ENCODE results near the gene ENG. TPM values are rescaled to one million over a fixed set of nuclear protein-coding genes. Genes with fewer than 3 reads are reported as not detected.

Gene ENG
- total and polyA plus RNA-seq, 2 of the 8 experiments (the other 6 are each of a cell fraction or from before 2014, with no cell fraction given): 1.8 to 4.4 TPM

GRCh38 chr9:127890053-127890452 is 35.6 kb upstream of the ENG start:
- H3K4me2 ChIP-seq (ENCODE audit: insufficient read depth in 1 of 2, low read depth in 2 of 2, low read length in 2 of 2): no peak overlapping the region
- no peak overlapping the region for H2BK120ac ChIP-seq (replicated peaks; ENCODE audit: low read depth, low read length)
- H2BK5ac ChIP-seq (ENCODE audit: low read depth, low read length): no peak overlapping the region
- FAIRE-seq (no peak), DNase-seq (ENCODE audit: low read depth in 1 of 2, low spot score in 2 of 2) (no peak)
- H4K8ac ChIP-seq (ENCODE audit: extremely low read depth, insufficient read depth, low read length): peak overlapping the region; percentile 16; the same call in 1 of the 2 replicates
- H3K79me2 ChIP-seq (ENCODE audit: control insufficient read depth in 1 of 2, insufficient read depth in 2 of 2, low read length in 2 of 2): no peaks in the 10 kb centered on the region
- no peak overlapping the region for H3K9ac ChIP-seq (replicated peaks in 1 of 4; ENCODE audit: extremely low read depth in 1 of 4, low read depth in 3 of 4, low read length in 3 of 4)
- H3K4ac ChIP-seq (replicated peaks; ENCODE audit: insufficient read length, low read depth, low read length): no peak overlapping the region
- H3K14ac ChIP-seq (ENCODE audit: insufficient read length): no peak overlapping the region
- H3K27ac ChIP-seq (ENCODE audit: low read depth, low read length): no peak overlapping the region
- H3K4me3 ChIP-seq (ENCODE audit: extremely low read depth in 1 of 4, insufficient read depth in 2 of 4, low read depth in 3 of 4, low read length in 4 of 4): no peak overlapping the region
- no peaks in the 10 kb centered on the region for H3K27me3 ChIP-seq (replicated peaks in 1 of 4; ENCODE audit: control insufficient read depth in 3 of 4, extremely low read depth in 1 of 4, insufficient read depth in 3 of 4, low read length in 3 of 4)
- POLR2A ChIA-PET (ENCODE audit: partially characterized antibody): interaction anchor here (0.6 to 2.3 kb wide), 6 partner anchors 8 to 31 kb away, joined by 3 to 8 read pairs (median 4); no protein-coding TSS in a partner anchor
- H4K91ac ChIP-seq (replicated peaks; ENCODE audit: insufficient read length, low read length): no peak overlapping the region
- H3K23ac ChIP-seq (ENCODE audit: insufficient read length): no peak overlapping the region
- no peak overlapping the region for H2BK12ac ChIP-seq (ENCODE audit: low read depth, low read length)
- no peaks in the 10 kb centered on the region for H3K4me1 ChIP-seq (replicated peaks in 1 of 4; ENCODE audit: control insufficient read depth in 3 of 4, insufficient read depth in 4 of 4, low read length in 3 of 4)
- H4K5ac ChIP-seq (ENCODE audit: insufficient read length, low read depth, low read length): no peak overlapping the region
- H2AK5ac ChIP-seq (ENCODE audit: low read depth, low read length): no peak overlapping the region
- no peak overlapping the region for H2BK20ac ChIP-seq (ENCODE audit: low read length)
- H2BK15ac ChIP-seq (ENCODE audit: low read length): no peak overlapping the region
- H3K56ac ChIP-seq (replicated peaks; ENCODE audit: insufficient read length, low read depth, low read length): no peak overlapping the region
- WGBS, 2 experiments (ENCODE audit: extremely low coverage in 1 of 2, insufficient coverage in 1 of 2, insufficient read length in 1 of 2, insufficient replicate concordance in 2 of 2, low coverage in 1 of 2, low lambda C conversion rate in 2 of 2, missing lambda C conversion rate in 1 of 2): 96% methylated on average over 3 of the region's 3 CpGs; no CpG with 5 or more reads in 1 of the 2 experiments
- H3K9me3 ChIP-seq (ENCODE audit: insufficient read depth in 2 of 2, low read depth in 1 of 2, low read length in 1 of 2): no peaks in the 10 kb centered on the region
- CTCF ChIA-PET (ENCODE audit: partially characterized antibody): interaction anchor here (0.6 to 2.1 kb wide), 11 partner anchors 9 to 656 kb away, joined by 3 to 15 read pairs (median 5); partner anchors contain the start of genes ST6GALNAC4 and ST6GALNAC6
- H3K79me1 ChIP-seq (ENCODE audit: low read depth, low read length): 0 out of 2 replicates have a peak, but pooled peaks cover 3% of the 10 kb centered on the region
- H4K20me1 ChIP-seq (replicated peaks in 1 of 2; ENCODE audit: control insufficient read depth in 1 of 2, insufficient read depth in 2 of 2, low read length in 2 of 2): peaks cover 0 to 6% of the 10 kb centered on the region in 2 experiments
- no peaks in the 10 kb centered on the region for H3K23me2 ChIP-seq (ENCODE audit: low read depth, low read length)
- peaks cover 27 to 51% (median 36%) of the 10 kb centered on the region in 4 experiments for H3K36me3 ChIP-seq (ENCODE audit: control insufficient read depth in 2 of 4, insufficient read depth in 4 of 4, low read length in 3 of 4)
- H3K18ac ChIP-seq (ENCODE audit: extremely low read depth, low read length): no peak overlapping the region
- H2AFZ ChIP-seq (ENCODE audit: low read length): no peak overlapping the region
- no peak for TF ChIP-seq GABPA (IDR thresholded peaks at IDR 0.05; ENCODE audit: borderline replicate concordance, insufficient read depth, low read length)
- no peak for TF ChIP-seq RAD21 (IDR thresholded peaks at IDR 0.05 in 1 of 2, conservative IDR thresholded peaks at IDR 0.05 in 1 of 2; ENCODE audit: low read depth in 2 of 2, low read length in 2 of 2)
- TF ChIP-seq MAX (IDR thresholded peaks at IDR 0.05): no peak
- no peak for TF ChIP-seq CHD2 (IDR thresholded peaks at IDR 0.05; ENCODE audit: low read length)
- TF ChIP-seq CBX8 (IDR thresholded peaks at IDR 0.05; ENCODE audit: borderline replicate concordance, low read depth, low read length): no peak
- TF ChIP-seq NANOG (IDR thresholded peaks at IDR 0.05; ENCODE audit: insufficient read depth, low read depth, low read length, poor library complexity, severe bottlenecking): no peak
- no peak for TF ChIP-seq SAP30 (IDR thresholded peaks at IDR 0.05; ENCODE audit: insufficient read depth, insufficient replicate concordance, low read length)
- no peak for TF ChIP-seq JUN (IDR thresholded peaks at IDR 0.05; ENCODE audit: low read depth, low read length)
- no peak for TF ChIP-seq BRCA1 (IDR thresholded peaks at IDR 0.05; ENCODE audit: low read depth, low read length)
- TF ChIP-seq RBBP5 (IDR thresholded peaks at IDR 0.05; ENCODE audit: borderline replicate concordance, low read depth, low read length): no peak
- no peak for TF ChIP-seq TCF12 (IDR thresholded peaks at IDR 0.05; ENCODE audit: low read depth, low read length)
- no peak for TF ChIP-seq CEBPB (IDR thresholded peaks at IDR 0.05; ENCODE audit: low read depth, low read length)
- no peak for TF ChIP-seq EGR1 (IDR thresholded peaks at IDR 0.05; ENCODE audit: borderline replicate concordance, low read depth, low read length)
- no peak for TF ChIP-seq SP4 (IDR thresholded peaks at IDR 0.05; ENCODE audit: low read length)
